Activated CD8-positive, alpha-beta T cell treated with anti-CD3 and anti-CD28 coated beads, Interleukin-2, amount 10 ng/mL, durations not matched to agents 7 days and 5 days (primary cell): Measurements from ENCODE around the gene EMILIN3. TPM values are rescaled to one million over a fixed set of nuclear protein-coding genes. Genes with fewer than 3 reads are reported as not detected.

Source experiments
- ATAC-seq: fragments of 150-1000 bp; cut with Tn5 transposase; one replicate; pipeline ENCODE4 v1.10.0; 2021; ENCODE audit warnings: moderate library complexity
- CTCF ChIA-PET: fragments of 350-600 bp; sonication (Branson Sonifier 250); formaldehyde crosslinking; loops from one replicate; lab custom pipeline; 2021; ENCODE audit warnings: antibody characterized with exemption; lab: Charles Lee
- POLR2A ChIA-PET: fragments of 350-600 bp; sonication (Branson Sonifier 250); formaldehyde crosslinking; loops from one replicate; lab custom pipeline; 2021; ENCODE audit warnings: antibody characterized with exemption; lab: Charles Lee
- DNase-seq: peaks from one replicate; pipeline ENCODE4 v3.0.0-alpha.2; 2020
- H3K27ac Mint-ChIP-seq: one replicate; pipeline ENCODE4 v1.8.0; 2021; ENCODE audit warnings: mild to moderate bottlenecking, mixed read lengths
- H3K27me3 Mint-ChIP-seq: one replicate; pipeline ENCODE4 v1.8.0; 2021; ENCODE audit warnings: low read depth, mixed read lengths
- H3K36me3 Mint-ChIP-seq: one replicate; pipeline ENCODE4 v1.8.0; 2021; ENCODE audit warnings: low read depth, mixed read lengths
- H3K4me1 Mint-ChIP-seq: one replicate; pipeline ENCODE4 v1.8.0; 2021; ENCODE audit warnings: low read depth, mixed read lengths
- H3K4me3 Mint-ChIP-seq: one replicate; pipeline ENCODE4 v1.8.0; 2021; ENCODE audit warnings: mild to moderate bottlenecking, mixed read lengths
- H3K9me3 Mint-ChIP-seq: one replicate; pipeline ENCODE4 v1.8.0; 2022; ENCODE audit warnings: mixed read lengths; ENCODE audit not compliant: insufficient read depth
- total RNA-seq, 2 experiments: library from RNA; stranded (reverse); gene quantifications; one replicate each; pipeline ENCODE4 v1.2.3, GENCODE V29; 2021

EMILIN3 gene
- not detected for total RNA-seq

- ChIA-PET POLR2A (no interaction called here), CTCF (no interaction called here)
- H3K27me3 Mint-ChIP-seq: peaks cover 33% of the 10 kb centered on the region
- DNase-seq: no peak
- H3K36me3 Mint-ChIP-seq: no peaks in the 10 kb centered on the region
- ATAC-seq: no peak
- H3K4me3 Mint-ChIP-seq: no peak within 1 kb of the TSS
- no peaks in the 10 kb centered on the region for H3K9me3 Mint-ChIP-seq
- no peak within 1 kb of the TSS for H3K27ac Mint-ChIP-seq
- H3K4me1 Mint-ChIP-seq: peaks cover 4% of the 10 kb centered on the region
Observed at GRCh38 chr20:41366546-41367392, at the start of gene EMILIN3. Gene EMILIN3, minus strand, starts transcription at chr20:41366818. Its CDS starts 184 bp downstream, at chr20:41366634.

GRCh38 chr20:41415191-41415590, 48.6 kb upstream of the EMILIN3 start:
- Mint-ChIP-seq H3K9me3 (no peaks in the 10 kb centered on the region), H3K4me3 (no peak overlapping the region), H3K36me3 (peaks cover 34% of the 10 kb centered on the region), H3K27me3 (no peaks in the 10 kb centered on the region), H3K4me1 (peaks cover 6% of the 10 kb centered on the region), H3K27ac (no peak overlapping the region)
- DNase-seq: no peak
- ATAC-seq: no peak
- ChIA-PET CTCF (interaction anchor here (1.1 kb wide), 1 partner anchor 279 kb away, joined by 3 read pairs; no protein-coding TSS in a partner anchor), POLR2A (no interaction called here)

- Mint-ChIP-seq H3K4me1 (peaks cover 18% of the 10 kb centered on the region), H3K36me3 (peaks cover 28% of the 10 kb centered on the region), H3K4me3 (no peak overlapping the region), H3K9me3 (no peaks in the 10 kb centered on the region), H3K27me3 (no peaks in the 10 kb centered on the region), H3K27ac (no peak overlapping the region)
- ChIA-PET POLR2A (no interaction called here), CTCF (interaction anchor here (1.3 to 4.7 kb wide), 3 partner anchors 14 to 278 kb away, joined by 3 to 25 read pairs (median 3); no protein-coding TSS in a partner anchor)
- DNase-seq: no peak
- ATAC-seq: no peak
Observed at GRCh38 chr20:41413169-41413568, 46.6 kb upstream of the EMILIN3 start.

DNA sequence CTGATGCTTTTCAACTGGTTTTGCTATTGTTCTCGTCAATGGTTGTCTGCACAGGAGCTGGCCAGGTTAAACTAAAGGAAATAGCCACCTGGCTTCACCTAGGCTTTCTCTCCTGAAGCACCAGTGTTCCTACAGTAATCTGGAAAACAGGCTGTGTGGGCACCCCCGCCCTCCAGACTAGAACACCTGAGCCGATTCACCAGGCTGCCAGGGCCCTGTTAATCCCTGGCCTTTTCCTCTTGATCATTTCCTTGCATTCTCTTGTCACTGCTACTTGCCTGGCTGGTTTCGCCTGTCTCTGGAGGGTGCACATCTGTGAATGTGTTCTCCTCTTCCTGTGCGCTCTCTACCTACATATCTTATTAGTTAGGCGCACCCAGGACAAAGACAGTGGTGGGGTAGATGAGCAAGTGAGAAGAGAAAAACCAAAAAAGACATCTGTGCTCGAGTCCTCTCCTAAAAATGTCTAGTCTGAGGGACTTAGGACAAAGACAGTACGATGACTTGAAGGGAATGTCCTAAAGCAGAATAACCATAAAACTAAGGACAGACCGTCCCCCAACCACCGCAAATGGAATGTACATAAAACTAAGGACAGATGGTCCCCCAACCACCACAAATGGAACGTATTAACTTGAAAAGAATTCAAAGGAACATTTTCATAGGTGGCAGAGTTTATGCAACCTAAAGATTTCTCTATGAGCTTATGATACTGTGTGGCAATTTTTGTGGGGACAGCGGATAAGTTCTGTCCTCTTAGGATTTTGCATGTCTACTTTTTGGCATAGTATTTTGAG, 45.9 kb upstream of the EMILIN3 start:
- H3K36me3 Mint-ChIP-seq: peaks cover 28% of the 10 kb centered on the region

DNA sequence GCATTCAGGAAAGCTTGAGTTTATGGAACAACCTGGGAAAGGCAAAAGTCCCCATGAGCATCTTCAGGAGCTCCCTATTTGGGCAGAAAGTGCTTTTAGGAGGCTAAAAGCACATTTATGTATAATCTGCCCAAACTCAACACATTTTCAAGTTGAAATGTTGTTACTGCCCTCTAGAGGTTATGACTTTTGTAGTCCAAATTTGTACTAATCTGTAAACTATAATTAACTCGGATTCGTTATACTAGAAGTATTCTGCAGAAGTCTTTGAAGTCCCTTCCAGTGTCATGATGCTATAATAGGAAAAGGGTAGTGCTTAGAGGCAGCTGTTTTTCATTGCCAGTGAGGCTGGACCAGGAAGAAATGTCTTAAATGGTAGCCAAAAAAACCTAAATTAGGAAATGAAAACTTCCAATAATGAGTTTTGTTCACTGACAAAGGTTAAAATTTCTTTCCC, 44.8 kb upstream of the EMILIN3 start:
- Mint-ChIP-seq H3K4me1 (peaks cover 29% of the 10 kb centered on the region), H3K36me3 (peaks cover 28% of the 10 kb centered on the region)

More for the DNA sequence above, 45.9 kb upstream of the EMILIN3 start:
- no peak for DNase-seq
- H3K27ac Mint-ChIP-seq: no peak overlapping the region
- no peaks in the 10 kb centered on the region for H3K9me3 Mint-ChIP-seq
- ChIA-PET POLR2A (no interaction called here), CTCF (interaction anchor here (1.6 to 4.7 kb wide), 3 partner anchors 8 to 277 kb away, joined by 3 to 26 read pairs (median 25); no protein-coding TSS in a partner anchor)
- ATAC-seq: no peak
- H3K4me1 Mint-ChIP-seq: peaks cover 24% of the 10 kb centered on the region
- no peak overlapping the region for H3K4me3 Mint-ChIP-seq
- H3K27me3 Mint-ChIP-seq: no peaks in the 10 kb centered on the region

GRCh38 chr20:41408986-41409385, 42.4 kb upstream of the EMILIN3 start:
- Mint-ChIP-seq H3K27ac (peak overlapping the region; percentile 53), H3K27me3 (no peaks in the 10 kb centered on the region), H3K36me3 (peaks cover 22% of the 10 kb centered on the region), H3K9me3 (no peaks in the 10 kb centered on the region), H3K4me3 (no peak overlapping the region), H3K4me1 (peaks cover 29% of the 10 kb centered on the region)
- DNase-seq (no peak), ATAC-seq (no peak)
- ChIA-PET CTCF (interaction anchor here (1.2 to 4.0 kb wide), 2 partner anchors 9 to 11 kb away, joined by 3 to 26 read pairs; no protein-coding TSS in a partner anchor), POLR2A (interaction anchor here (1.1 kb wide), 1 partner anchor 209 kb away, joined by 3 read pairs; the partner anchor contains the start of gene CHD6)

More for the DNA sequence above, 44.8 kb upstream of the EMILIN3 start:
- no peak for ATAC-seq
- DNase-seq: no peak
- CTCF ChIA-PET: interaction anchor here (0.8 to 4.7 kb wide), 13 partner anchors 8 to 276 kb away, joined by 3 to 26 read pairs (median 4); partner anchors contain the start of gene LPIN3
- H3K9me3 Mint-ChIP-seq: no peaks in the 10 kb centered on the region
- no peak overlapping the region for H3K27ac Mint-ChIP-seq
- POLR2A ChIA-PET: interaction anchor here (0.6 kb wide), 1 partner anchor 89 kb away, joined by 4 read pairs; no protein-coding TSS in a partner anchor
- H3K27me3 Mint-ChIP-seq: no peaks in the 10 kb centered on the region
- H3K4me3 Mint-ChIP-seq: no peak overlapping the region

GRCh38 chr20:41408156-41408794, 41.7 kb upstream of the EMILIN3 start:
- peak; percentile 60 for DNase-seq
- POLR2A ChIA-PET: interaction anchor here (1.1 kb wide), 1 partner anchor 210 kb away, joined by 3 read pairs; the partner anchor contains the start of gene CHD6
- Mint-ChIP-seq H3K27ac (peak overlapping the region; percentile 53), H3K9me3 (no peaks in the 10 kb centered on the region), H3K36me3 (peaks cover 15% of the 10 kb centered on the region), H3K4me3 (no peak overlapping the region), H3K4me1 (peaks cover 25% of the 10 kb centered on the region), H3K27me3 (no peaks in the 10 kb centered on the region)
- ATAC-seq: peak; percentile 84
- CTCF ChIA-PET: interaction anchor here (1.2 to 4.0 kb wide), 2 partner anchors 9 to 12 kb away, joined by 3 to 26 read pairs; no protein-coding TSS in a partner anchor

- POLR2A ChIA-PET: no interaction called here
- no peak for ATAC-seq
Observed at GRCh38 chr20:41407607-41408006, 41.0 kb upstream of the EMILIN3 start.

GRCh38 chr20:41406896-41407444, 40.4 kb upstream of the EMILIN3 start:
- no peak overlapping the region for H3K4me3 Mint-ChIP-seq
- no peaks in the 10 kb centered on the region for H3K27me3 Mint-ChIP-seq
- no peaks in the 10 kb centered on the region for H3K9me3 Mint-ChIP-seq
- H3K4me1 Mint-ChIP-seq: peaks cover 27% of the 10 kb centered on the region
- no peak overlapping the region for H3K27ac Mint-ChIP-seq
- CTCF ChIA-PET: no interaction called here
- DNase-seq (no peak), ATAC-seq (no peak)
- POLR2A ChIA-PET: no interaction called here
- peaks cover 12% of the 10 kb centered on the region for H3K36me3 Mint-ChIP-seq

More at GRCh38 chr20:41407607-41408006, 41.0 kb upstream of the EMILIN3 start:
- no peak for DNase-seq
- Mint-ChIP-seq H3K9me3 (no peaks in the 10 kb centered on the region), H3K36me3 (peaks cover 14% of the 10 kb centered on the region), H3K4me3 (no peak overlapping the region), H3K27me3 (no peaks in the 10 kb centered on the region), H3K4me1 (peaks cover 25% of the 10 kb centered on the region), H3K27ac (peak overlapping the region; percentile 36)
- CTCF ChIA-PET: no interaction called here

GRCh38 chr20:41406353-41406752, 39.7 kb upstream of the EMILIN3 start:
- Mint-ChIP-seq H3K9me3 (no peaks in the 10 kb centered on the region), H3K4me1 (peaks cover 25% of the 10 kb centered on the region), H3K27ac (no peak overlapping the region), H3K36me3 (peaks cover 12% of the 10 kb centered on the region), H3K27me3 (no peaks in the 10 kb centered on the region), H3K4me3 (no peak overlapping the region)
- CTCF ChIA-PET: no interaction called here
- POLR2A ChIA-PET: no interaction called here
- ATAC-seq: no peak
- no peak for DNase-seq

GRCh38 chr20:41405436-41405835, 38.8 kb upstream of the EMILIN3 start:
- POLR2A ChIA-PET: no interaction called here
- DNase-seq (no peak), ATAC-seq (no peak)
- Mint-ChIP-seq H3K9me3 (no peaks in the 10 kb centered on the region), H3K27ac (no peak overlapping the region), H3K36me3 (peaks cover 12% of the 10 kb centered on the region), H3K4me3 (no peak overlapping the region), H3K27me3 (no peaks in the 10 kb centered on the region), H3K4me1 (peaks cover 25% of the 10 kb centered on the region)
- CTCF ChIA-PET: interaction anchor here (0.8 kb wide), 1 partner anchor 11 kb away, joined by 3 read pairs; no protein-coding TSS in a partner anchor
